Activated CD8-positive, alpha-beta memory T cell treated with anti-CD3 and anti-CD28 coated beads for 4 hours (primary cell): ENCODE data around the gene DDX25.
A peak's percentile ranks its signal among the peaks of the same experiment; 100 is the strongest.
"Not testable (repeated sequence)": the region's sequence is repeated elsewhere in the genome, so short reads cannot be mapped to it uniquely, and the experiment has no call there.

ENCODE experiments used
- DNase-seq, 2 donors: peaks; one replicate each; pipeline ENCODE4 v3.0.0-alpha.2; 2020; ENCODE audit warnings: low read depth in 2 of 2

Gene DDX25

GRCh38 chr11:125904678-125905077, 370 bp downstream of the DDX25 start:
- DNase-seq: no peak

DNA sequence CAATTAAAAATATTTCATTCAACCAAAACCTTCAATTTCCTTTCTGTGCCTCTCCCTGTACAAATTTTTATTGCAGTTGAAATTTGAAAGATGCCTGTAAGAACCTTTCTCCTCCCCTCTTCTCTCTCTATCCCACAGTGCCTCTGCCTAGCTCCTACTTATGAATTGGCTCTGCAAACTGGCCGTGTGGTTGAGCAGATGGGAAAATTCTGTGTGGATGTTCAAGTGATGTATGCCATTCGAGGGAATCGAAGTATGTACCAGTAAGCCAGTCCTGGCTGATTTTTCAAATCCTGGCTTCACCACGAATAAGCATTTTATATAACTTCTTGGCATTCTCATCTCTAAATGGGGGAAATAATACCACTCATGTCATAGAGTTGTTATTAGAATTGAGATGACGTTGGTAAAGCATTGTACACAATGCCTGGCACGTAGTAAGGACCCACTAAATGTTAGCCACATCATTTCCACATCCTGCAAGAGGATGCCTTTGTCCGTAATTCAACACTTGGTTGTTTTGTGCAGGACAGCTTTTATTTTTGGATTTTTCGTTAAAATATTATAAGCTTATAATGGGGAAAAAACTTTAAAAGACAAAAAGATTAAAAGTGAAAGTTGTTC, 6.0 kb downstream of the DDX25 start:
- DNase-seq: no peak

- DNase-seq: not testable (repeated sequence)
These were observed 10.3 kb downstream of the DDX25 start for GRCh38 chr11:125914601-125915000.

DNA sequence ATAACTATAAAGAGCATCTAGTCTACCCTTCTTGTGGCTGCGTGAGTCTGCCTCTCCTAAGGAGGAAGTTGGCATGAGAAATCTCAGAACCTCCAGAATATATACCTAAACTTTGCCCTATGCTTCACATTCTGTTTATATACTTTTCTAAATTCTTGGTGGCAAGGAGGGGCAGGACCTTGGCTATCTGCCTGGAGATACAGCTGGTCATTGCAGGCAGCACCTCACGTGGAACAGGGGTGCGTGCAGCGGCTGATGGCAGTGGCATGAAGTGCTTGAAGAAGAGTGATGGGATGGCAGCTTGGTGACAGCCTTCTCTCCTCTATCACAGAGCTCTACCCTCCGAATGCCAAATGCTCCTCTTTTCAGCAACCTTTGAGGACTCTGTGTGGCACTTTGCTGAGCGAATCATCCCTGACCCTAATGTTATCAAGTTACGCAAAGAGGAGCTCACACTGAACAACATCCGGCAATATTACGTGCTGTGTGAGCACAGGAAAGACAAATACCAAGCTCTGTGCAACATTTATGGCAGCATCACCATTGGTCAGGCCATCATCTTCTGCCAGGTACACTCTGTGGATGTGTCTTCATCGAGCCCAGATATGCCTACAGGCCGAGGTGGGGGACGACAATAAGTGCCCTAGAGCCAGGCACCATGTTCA, 12.5 kb downstream of the DDX25 start:
- no peak for DNase-seq

GRCh38 chr11:125918140-125918840, 14.0 kb downstream of the DDX25 start:
- DNase-seq: no peak

DNA sequence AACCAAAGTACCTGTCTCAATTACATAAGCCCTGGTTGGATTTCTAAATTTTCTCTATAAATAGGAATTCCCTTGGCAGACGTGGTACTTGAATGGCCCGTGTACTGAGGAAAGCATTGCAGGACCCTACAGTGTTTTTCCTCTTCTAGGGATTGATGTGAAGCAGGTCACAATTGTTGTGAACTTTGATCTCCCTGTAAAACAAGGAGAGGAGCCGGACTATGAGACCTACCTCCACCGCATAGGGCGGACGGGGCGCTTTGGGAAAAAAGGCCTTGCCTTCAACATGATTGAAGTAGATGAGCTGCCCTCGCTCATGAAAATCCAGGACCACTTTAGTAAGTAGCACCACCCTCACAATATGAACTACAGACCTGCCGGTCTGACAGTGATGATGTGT, 16.7 kb downstream of the DDX25 start:
- DNase-seq: no peak

DNA sequence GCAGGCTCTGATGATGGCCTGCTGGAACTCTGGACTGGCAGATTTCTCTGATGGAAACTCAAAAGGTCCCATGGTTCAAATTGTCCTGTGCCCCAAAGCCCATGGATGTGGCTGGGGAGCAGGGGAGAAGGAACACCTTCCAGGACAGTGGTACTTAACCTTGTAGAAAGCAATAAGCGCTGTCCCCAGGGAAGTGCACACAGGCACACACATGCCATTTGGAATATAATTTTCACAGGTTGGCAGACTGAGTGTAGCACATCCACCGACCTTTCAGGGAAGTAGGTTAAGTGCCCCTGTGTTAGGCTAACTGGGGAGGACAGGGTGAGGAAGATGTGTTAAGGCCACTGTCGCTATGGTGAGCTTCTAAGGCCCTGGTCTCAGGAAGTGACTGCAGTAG, 17.8 kb downstream of the DDX25 start:
- no peak for DNase-seq

DNA sequence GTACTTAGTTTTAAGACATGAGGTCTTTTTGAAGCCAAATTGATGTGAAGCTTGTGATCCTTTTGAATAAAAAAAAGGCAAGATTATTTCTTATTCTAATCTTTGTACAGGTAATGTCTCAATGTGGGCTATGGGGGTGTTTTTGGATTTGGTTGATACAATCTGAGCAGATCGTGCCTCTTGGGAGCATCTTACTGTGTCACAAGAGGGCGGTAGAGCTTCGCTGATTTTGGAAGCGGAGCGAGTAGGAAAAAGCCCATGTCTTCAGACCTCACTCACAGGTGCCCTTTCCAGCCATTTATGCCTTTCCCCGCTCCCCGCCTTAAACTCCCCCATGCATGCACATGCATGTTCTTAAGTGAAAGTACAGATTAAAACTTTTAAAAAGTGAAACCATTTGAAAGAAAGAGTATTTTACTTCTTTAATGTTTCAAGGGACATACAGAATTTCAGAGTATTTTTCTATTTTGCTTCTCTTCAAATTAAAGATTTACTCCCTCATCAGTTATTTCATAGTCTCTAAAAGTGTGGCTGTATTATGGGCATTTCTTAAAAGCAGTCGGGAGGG, 18.8 kb downstream of the DDX25 start:
- peak in 1 of 2 donors; percentile 15 for DNase-seq

- no peak for DNase-seq
These were observed 19.3 kb downstream of the DDX25 start for GRCh38 chr11:125923633-125924032.

GRCh38 chr11:125924384-125925007, 20.2 kb downstream of the DDX25 start:
- no peak for DNase-seq

GRCh38 chr11:125925247-125925740, 21.0 kb downstream of the DDX25 start:
- no peak for DNase-seq

DNA sequence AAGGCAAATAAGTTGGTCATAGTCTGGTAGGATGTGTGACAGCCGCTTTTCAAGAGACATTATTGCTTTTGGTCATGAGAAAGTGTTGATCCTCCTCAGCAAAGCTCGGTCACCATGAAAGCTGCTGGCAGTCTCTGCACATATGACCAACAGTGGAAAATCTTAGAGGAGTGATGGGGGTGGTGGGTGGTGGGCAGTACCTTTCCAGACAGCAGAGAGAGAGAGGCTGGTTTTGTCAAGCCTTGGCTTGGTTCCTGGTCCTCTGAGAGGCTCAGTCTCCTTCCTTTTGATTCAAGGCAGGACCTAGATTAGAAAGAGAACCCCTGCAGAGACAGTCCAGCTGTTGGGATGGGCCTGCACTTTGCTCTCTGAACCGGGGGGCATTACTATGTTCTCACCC, 21.5 kb downstream of the DDX25 start:
- no peak for DNase-seq

DNA sequence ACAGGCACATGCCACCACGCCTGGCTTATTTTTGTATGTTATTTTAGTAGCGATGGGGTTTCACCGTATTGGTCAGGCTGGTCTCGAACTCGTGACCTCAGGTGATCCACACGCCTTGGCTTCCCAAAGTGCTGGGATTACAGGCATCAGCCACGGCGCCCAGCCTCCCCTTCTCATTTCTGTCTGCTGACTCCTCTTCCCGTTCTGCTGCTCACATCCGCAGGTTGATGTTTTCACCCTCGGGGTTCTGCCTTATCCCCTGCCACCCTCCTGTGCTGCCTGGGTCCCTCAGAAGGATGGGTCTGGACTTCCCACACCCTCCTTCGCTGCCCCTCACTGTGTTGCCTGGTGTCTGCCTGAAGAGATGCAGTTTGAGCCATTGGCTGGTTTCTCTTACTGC, 22.4 kb downstream of the DDX25 start:
- no peak for DNase-seq

DNA sequence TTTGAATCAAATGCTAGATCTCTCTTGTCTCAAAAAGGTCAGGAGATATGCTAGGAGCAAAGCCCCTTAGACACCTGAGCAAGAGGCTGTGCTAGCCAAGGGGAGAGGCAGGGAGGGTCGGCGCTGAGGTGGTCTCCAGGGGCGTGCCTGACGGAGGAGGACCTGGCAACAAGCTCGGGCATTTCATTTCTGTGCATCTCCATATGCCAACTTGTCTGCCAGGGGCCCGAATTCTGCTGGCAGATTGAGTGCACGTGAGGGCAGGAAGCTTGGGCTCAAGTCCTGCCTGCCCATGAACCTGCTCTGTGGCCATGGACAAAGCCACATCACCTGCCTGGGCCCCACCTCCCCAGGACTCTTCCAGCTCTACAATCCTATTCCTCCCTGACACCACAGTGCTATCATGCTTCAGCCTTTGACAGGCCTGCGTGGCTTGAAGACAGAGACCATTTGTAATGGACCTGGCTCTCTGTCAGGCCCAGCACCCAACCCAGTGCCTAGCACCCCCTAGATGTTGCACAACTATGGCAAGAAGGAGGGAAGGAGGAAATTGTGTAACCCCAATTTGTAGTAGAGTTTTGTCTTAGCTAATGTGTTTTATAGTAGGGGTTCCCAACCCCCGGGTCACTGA, 25.3 kb downstream of the DDX25 start:
- DNase-seq: no peak

DNA sequence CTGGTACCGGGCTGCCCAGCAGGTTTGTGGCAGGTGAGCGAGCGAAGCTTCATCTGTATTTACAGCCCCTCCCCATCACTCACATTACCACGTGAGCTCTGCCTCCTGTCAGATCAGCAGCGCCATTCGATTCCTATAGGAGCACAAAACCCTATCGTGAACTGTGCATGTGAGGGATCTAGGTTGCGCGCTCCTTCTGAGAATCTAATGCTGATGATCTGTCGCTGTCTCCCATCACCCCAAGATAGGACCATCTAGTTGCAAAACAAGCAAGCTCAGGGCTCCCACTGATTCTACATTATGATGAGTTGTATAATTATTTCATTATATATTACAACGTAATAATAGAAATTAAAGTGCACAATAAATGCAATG, 25.8 kb downstream of the DDX25 start:
- no peak for DNase-seq

DNA sequence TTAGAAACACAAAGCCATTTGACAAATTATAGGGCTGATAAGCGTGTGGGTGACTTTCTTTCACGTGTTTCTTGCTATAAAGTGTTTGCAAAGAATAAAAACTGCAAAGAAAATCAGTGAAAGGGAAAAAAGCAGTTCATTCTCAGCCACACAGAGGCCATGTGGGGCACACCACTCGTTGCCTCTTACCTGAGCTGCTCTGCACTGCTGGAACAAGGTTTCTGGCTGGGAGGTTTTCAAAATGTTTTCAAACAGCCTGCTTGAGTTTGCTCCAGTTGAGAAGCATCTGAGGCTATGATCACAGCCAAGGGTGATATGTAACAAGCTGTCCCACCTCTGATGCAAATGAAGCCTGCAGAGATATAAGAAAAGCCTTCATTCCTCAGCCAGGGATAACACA, 26.8 kb downstream of the DDX25 start:
- DNase-seq: no peak

GRCh38 chr11:125931668-125932067, 27.4 kb downstream of the DDX25 start:
- no peak for DNase-seq

- DNase-seq: no peak
These were observed 28.0 kb downstream of the DDX25 start for GRCh38 chr11:125932301-125932700.

DNA sequence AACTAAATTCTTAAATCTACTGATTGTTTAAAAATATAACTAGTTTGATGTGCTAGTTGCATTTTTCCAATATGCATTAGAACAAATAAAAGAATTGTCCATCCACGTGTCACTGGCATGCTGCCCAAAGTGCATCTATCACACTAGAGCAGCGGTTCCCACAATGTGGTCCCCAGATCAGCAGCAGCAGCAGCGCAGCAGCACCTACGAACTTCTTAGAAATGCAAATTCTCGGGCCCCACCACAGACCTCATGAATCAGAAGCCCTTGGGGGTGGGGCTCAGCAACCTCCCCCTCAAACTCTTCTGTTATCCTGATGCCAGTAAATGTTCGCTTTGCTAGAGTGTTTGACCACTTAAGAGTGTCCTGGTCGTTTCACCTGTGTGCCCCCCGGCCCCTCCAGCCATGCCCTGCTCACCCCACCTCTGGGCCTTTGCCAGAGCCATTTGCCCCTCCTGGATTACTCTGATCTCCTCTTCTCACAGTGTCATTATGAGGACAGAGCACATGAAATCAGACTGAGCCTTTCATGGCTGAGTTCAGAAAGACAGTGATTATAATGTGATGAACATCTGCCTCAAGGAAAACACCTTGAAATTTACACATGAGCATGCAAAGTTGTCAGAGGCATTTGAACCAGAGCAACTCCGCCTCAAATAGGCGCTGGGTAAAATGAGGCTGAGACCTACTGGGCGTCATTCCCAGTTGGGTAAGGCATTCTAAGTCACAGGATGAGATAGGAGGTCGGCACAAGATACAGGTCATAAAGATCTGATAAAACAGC, 28.9 kb downstream of the DDX25 start:
- DNase-seq: no peak

- no peak for DNase-seq
These were observed 30.2 kb downstream of the DDX25 start for GRCh38 chr11:125934473-125934872.

DNA sequence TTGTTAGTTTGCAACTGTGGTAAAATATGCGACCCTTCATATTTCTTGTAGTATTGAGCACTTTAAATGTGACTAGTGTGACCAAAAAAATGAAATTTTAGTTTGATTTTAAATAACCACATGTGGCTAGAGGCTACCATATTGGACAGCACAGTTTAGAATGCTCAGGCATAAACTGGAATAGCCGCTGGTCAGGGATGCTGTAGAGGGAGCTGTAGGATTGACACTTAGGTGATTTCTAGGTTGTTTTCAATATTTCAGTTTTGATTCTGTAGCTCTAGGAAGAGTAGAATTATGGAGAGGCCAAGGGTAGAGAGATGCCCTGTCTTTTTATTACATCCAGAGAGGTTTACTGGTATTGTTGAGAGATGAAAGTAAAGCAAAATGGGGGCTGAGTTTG, 30.7 kb downstream of the DDX25 start:
- no peak for DNase-seq
